Measurements from ENCODE around the gene ATP10A. TPM values are rescaled to one million over a fixed set of nuclear protein-coding genes. Genes with fewer than 3 reads are reported as not detected.

Gene ATP10A
- total RNA-seq, 1 experiment from 2014 or later = 3.9 TPM

- Mint-ChIP-seq H3K4me1 (peaks cover 18 to 19% of the 10 kb centered on the region in 2 experiments), H3K4me3 (no peak overlapping the region), H3K9me3 (no peaks in the 10 kb centered on the region; a peak in 2 of 5 replicates), H3K27me3 (ENCODE audit: low read depth) (peaks cover 87% of the 10 kb centered on the region), H3K27ac (no peak overlapping the region), H3K36me3 (ENCODE audit: insufficient read depth in 1 of 3, low read depth in 3 of 3) (no peaks in the 10 kb centered on the region)
- TF ChIP-seq CTCF (conservative IDR thresholded peaks at IDR 0.05) = no peak
- Histone ChIP-seq H3K18ac (ENCODE audit: insufficient read length, low read depth, low read length) (no peak overlapping the region), H3K27ac (ENCODE audit: insufficient read length, low read depth, low read length) (no peak overlapping the region), H4K20me1 (ENCODE audit: control insufficient read depth, insufficient read depth, insufficient read length) (no peaks in the 10 kb centered on the region), H3K23ac (ENCODE audit: insufficient read length, low read depth, low read length) (no peak overlapping the region), H2BK12ac (ENCODE audit: insufficient read length, low read depth, low read length) (no peak overlapping the region), H3K23me2 (ENCODE audit: insufficient read length, low read depth, low read length, poor library complexity, severe bottlenecking) (no peaks in the 10 kb centered on the region), H3K27me3 (ENCODE audit: insufficient read depth, low read length) (peaks cover 16% of the 10 kb centered on the region; the same call in 1 of the 2 replicates), H4K5ac (ENCODE audit: insufficient read length, low read depth, low read length) (no peak overlapping the region), H3K79me2 (ENCODE audit: insufficient read depth, low read length) (no peaks in the 10 kb centered on the region), H4K91ac (ENCODE audit: insufficient read length, low read depth, low read length) (no peak overlapping the region), H3T11ph (ENCODE audit: low read length) (no peak overlapping the region), H3K4me1 (ENCODE audit: insufficient read depth, low read length) (no peaks in the 10 kb centered on the region; the same call in 1 of the 2 replicates), H3K79me1 (ENCODE audit: insufficient read depth, low read depth, low read length, poor library complexity, severe bottlenecking) (no peaks in the 10 kb centered on the region), H2BK15ac (ENCODE audit: low read depth, low read length) (no peak overlapping the region), H3K56ac (ENCODE audit: insufficient read length, low read depth, low read length) (no peak overlapping the region), H2BK120ac (ENCODE audit: low read depth, low read length, poor library complexity, severe bottlenecking) (no peak overlapping the region), H4K8ac (replicated peaks; ENCODE audit: insufficient read length, low read depth, low read length) (no peak overlapping the region), H3K9me3 (ENCODE audit: control insufficient read depth, low read depth, low read length) (no peaks in the 10 kb centered on the region), H3K4me2 (ENCODE audit: insufficient read depth, insufficient read length, low read length) (no peak overlapping the region), H2AFZ (ENCODE audit: low read length) (no peak overlapping the region), H2BK5ac (ENCODE audit: insufficient read length, low read length) (no peak overlapping the region), H2AK5ac (ENCODE audit: insufficient read length, low read length) (no peak overlapping the region), H3K14ac (ENCODE audit: insufficient read depth, low read length) (no peak overlapping the region), H3K4ac (ENCODE audit: low read depth, low read length) (no peak overlapping the region), H3K9ac (ENCODE audit: extremely low read depth, insufficient read length, low read length) (no peak overlapping the region), H2BK20ac (ENCODE audit: low read depth, low read length, poor library complexity, severe bottlenecking) (no peak overlapping the region)
- DNase-seq = no peak
These were observed 227.9 kb downstream of the ATP10A start for GRCh38 chr15:25635191-25635590.
